ENCODE results near the gene SLC27A3.

GRCh38 chr1:153786038-153786790 lies 11.0 kb downstream of the SLC27A3 start:
- TF ChIP-seq POLR2A (IDR thresholded peaks at IDR 0.05) (no peak), CTCF (IDR thresholded peaks at IDR 0.05) (no peak), POLR2AphosphoS5 (IDR thresholded peaks at IDR 0.05) (no peak)
